ENCODE data around the gene TPRX1. TPM values are rescaled to one million over a fixed set of nuclear protein-coding genes. Genes with fewer than 3 reads are reported as not detected.

Gene TPRX1
- total and polyA plus RNA-seq, 2 donors (not counting 3 experiments of a cell fraction or from before 2014, with no cell fraction given): not detected

- TF ChIP-seq CTCF (IDR thresholded peaks at IDR 0.05; ENCODE audit: extremely low read depth in 1 of 2, insufficient read depth in 1 of 2, low read depth in 1 of 2, low read length in 2 of 2): peak in 1 of 2 donors; percentile 13
- no peak for TF ChIP-seq POLR2AphosphoS5 (IDR thresholded peaks at IDR 0.05; ENCODE audit: insufficient read depth, low read depth, low read length)
- Histone ChIP-seq H2AFZ (ENCODE audit: low read depth, low read length) (no peak overlapping the region), H3K79me2 (ENCODE audit: control insufficient read depth, insufficient read depth, low read length) (no peaks in the 10 kb centered on the region), H3K36me3 (ENCODE audit: control insufficient read depth in 2 of 2, extremely low read depth in 1 of 2, insufficient read depth in 2 of 2, low read length in 2 of 2) (no peaks in the 10 kb centered on the region), H3K27me3 (ENCODE audit: control insufficient read depth in 2 of 2, insufficient read depth in 2 of 2, low read length in 2 of 2) (no peaks in the 10 kb centered on the region), H3K4me3 (replicated peaks in 1 of 3; ENCODE audit: insufficient read depth in 1 of 3, low read depth in 1 of 3, low read length in 3 of 3) (no peak overlapping the region), H3K9me1 (replicated peaks; ENCODE audit: control insufficient read depth, extremely low read depth, insufficient read depth, low read length) (no peaks in the 10 kb centered on the region), H3K4me2 (ENCODE audit: insufficient read depth, low read length) (no peak overlapping the region), H3K9me3 (replicated peaks; ENCODE audit: control insufficient read depth, insufficient read depth, low read length) (no peaks in the 10 kb centered on the region), H3K9ac (replicated peaks; ENCODE audit: extremely low read depth, insufficient read depth, low read length) (no peak overlapping the region), H3K27ac (ENCODE audit: insufficient read depth, low read depth, low read length) (no peak overlapping the region), H3K4me1 (ENCODE audit: control insufficient read depth, extremely low read depth, insufficient read depth, low read length) (no peaks in the 10 kb centered on the region), H4K20me1 (replicated peaks; ENCODE audit: control insufficient read depth, extremely low read depth, insufficient read depth, low read length) (no peaks in the 10 kb centered on the region)
- DNase-seq (ENCODE audit: low read depth, low spot score): no peak
- no peak for FAIRE-seq
- ChIA-PET POLR2A (no interaction called here), CTCF (interaction anchor here (1.3 to 1.9 kb wide), 3 partner anchors 29 to 75 kb away, joined by 3 to 8 read pairs (median 5); no protein-coding TSS in a partner anchor)
- dilution Hi-C loops (cut with MboI; ENCODE audit: extremely low pct_ligation_motif_present, low sequenced_read_pairs) (no loop called here), intact Hi-C loops (cut with micrococcal nuclease) (no loop called here)
- BruUV-seq (replicated peaks): no TSS peak
Observed at GRCh38 chr19:47794526-47794925, 9.8 kb downstream of the TPRX1 start.

GRCh38 chr19:47792616-47793015 lies 11.7 kb downstream of the TPRX1 start:
- CTCF ChIA-PET: interaction anchor here (7.2 kb wide), 1 partner anchor 27 kb away, joined by 169 read pairs; no protein-coding TSS in a partner anchor

More at GRCh38 chr19:47792616-47793015, 11.7 kb downstream of the TPRX1 start:
- POLR2A ChIA-PET: no interaction called here
- DNase-seq (ENCODE audit: low read depth, low spot score) (no peak), FAIRE-seq (no peak)
- dilution Hi-C loops (cut with MboI; ENCODE audit: extremely low pct_ligation_motif_present, low sequenced_read_pairs) (no loop called here), intact Hi-C loops (cut with micrococcal nuclease) (no loop called here)
- H3K36me3 ChIP-seq (ENCODE audit: control insufficient read depth in 2 of 2, extremely low read depth in 1 of 2, insufficient read depth in 2 of 2, low read length in 2 of 2): no peaks in the 10 kb centered on the region
- BruUV-seq (replicated peaks): no TSS peak
- no peaks in the 10 kb centered on the region for H3K79me2 ChIP-seq (ENCODE audit: control insufficient read depth, insufficient read depth, low read length)
- no peak overlapping the region for H3K4me3 ChIP-seq (replicated peaks in 1 of 3; ENCODE audit: insufficient read depth in 1 of 3, low read depth in 1 of 3, low read length in 3 of 3)
- no peaks in the 10 kb centered on the region for H3K27me3 ChIP-seq (ENCODE audit: control insufficient read depth in 2 of 2, insufficient read depth in 2 of 2, low read length in 2 of 2)
- no peaks in the 10 kb centered on the region for H4K20me1 ChIP-seq (replicated peaks; ENCODE audit: control insufficient read depth, extremely low read depth, insufficient read depth, low read length)
- no peaks in the 10 kb centered on the region for H3K9me3 ChIP-seq (replicated peaks; ENCODE audit: control insufficient read depth, insufficient read depth, low read length)
- no peaks in the 10 kb centered on the region for H3K4me1 ChIP-seq (ENCODE audit: control insufficient read depth, extremely low read depth, insufficient read depth, low read length)
- H3K9me1 ChIP-seq (replicated peaks; ENCODE audit: control insufficient read depth, extremely low read depth, insufficient read depth, low read length): no peaks in the 10 kb centered on the region
- TF ChIP-seq POLR2A (IDR thresholded peaks at IDR 0.05; ENCODE audit: low read depth, low read length) (no peak), MAX (IDR thresholded peaks at IDR 0.05; ENCODE audit: insufficient read depth, insufficient read length) (no peak), MYC (IDR thresholded peaks at IDR 0.05; ENCODE audit: low read depth, low read length) (no peak), EZH2 (IDR thresholded peaks at IDR 0.05; ENCODE audit: borderline replicate concordance, low read depth, low read length, severe bottlenecking) (no peak), POLR2AphosphoS5 (IDR thresholded peaks at IDR 0.05; ENCODE audit: insufficient read depth, low read depth, low read length) (no peak), GATA2 (IDR thresholded peaks at IDR 0.05; ENCODE audit: insufficient read depth, insufficient read length, low read depth, low read length) (no peak), JUN (IDR thresholded peaks at IDR 0.05; ENCODE audit: borderline replicate concordance, insufficient read depth, insufficient read length, low read depth) (no peak)
- no peak overlapping the region for H3K9ac ChIP-seq (replicated peaks; ENCODE audit: extremely low read depth, insufficient read depth, low read length)
- H3K4me2 ChIP-seq (ENCODE audit: insufficient read depth, low read length): no peak overlapping the region
- no peak overlapping the region for H3K27ac ChIP-seq (ENCODE audit: insufficient read depth, low read depth, low read length)
- H2AFZ ChIP-seq (ENCODE audit: low read depth, low read length): no peak overlapping the region

Data from endothelial cell of umbilical vein (primary cell).